ENCODE data around the gene INPP5F. TPM values are rescaled to one million over a fixed set of nuclear protein-coding genes. Genes with fewer than 3 reads are reported as not detected.

The INPP5F gene
- total and polyA plus RNA-seq, 9 of the 15 experiments (the other 6 are each of a cell fraction or from before 2014, with no cell fraction given) = 1.6 to 7.3 (median 6.0) TPM

DNA sequence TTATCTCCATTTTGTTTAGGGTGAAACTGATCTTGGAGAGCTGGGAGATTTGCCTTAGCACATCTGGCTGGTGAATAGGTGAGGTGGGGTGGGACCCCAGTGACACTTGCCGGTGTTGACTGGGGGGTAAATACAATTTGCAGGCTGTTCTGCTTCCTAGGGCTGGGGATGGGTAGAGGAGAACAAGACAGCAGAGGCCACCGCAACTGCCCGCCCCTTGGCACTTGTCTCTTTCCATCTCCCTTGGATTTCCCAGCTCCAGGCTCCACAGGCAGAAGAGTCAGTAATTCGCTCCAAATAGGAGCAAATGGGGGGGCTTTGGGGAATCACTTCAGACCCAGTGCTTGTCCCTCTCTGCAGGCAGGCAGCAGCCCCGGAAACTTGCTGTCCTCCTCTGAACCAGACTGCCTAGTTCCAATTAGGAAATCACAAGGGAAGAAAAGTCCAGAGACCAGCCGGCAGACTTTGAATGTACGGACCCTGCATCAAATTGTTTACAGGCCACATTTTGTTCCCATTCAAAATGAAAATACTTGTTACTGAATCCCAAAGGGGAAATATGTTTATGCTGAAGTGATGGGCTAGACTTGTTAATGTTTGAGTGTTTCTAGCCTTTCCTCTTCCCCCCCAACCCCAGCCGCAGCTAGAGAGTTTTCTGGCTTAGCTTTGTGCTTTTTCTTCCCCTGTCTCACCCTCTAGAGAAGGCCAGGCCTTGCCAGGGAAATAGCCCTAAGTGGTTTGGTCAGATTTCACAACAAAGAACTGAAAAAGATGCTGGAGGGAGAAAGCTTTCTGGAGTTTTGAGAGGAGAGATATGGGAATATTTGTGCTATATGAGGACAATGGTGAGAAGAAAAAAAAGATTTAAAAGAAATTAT lies 10.0 kb upstream of the INPP5F start:
- H3K36me3 ChIP-seq (ENCODE audit: control insufficient read depth, insufficient read depth, low read length) = no peaks in the 10 kb centered on the region
- BruUV-seq (replicated peaks) = no TSS peak

DNA sequence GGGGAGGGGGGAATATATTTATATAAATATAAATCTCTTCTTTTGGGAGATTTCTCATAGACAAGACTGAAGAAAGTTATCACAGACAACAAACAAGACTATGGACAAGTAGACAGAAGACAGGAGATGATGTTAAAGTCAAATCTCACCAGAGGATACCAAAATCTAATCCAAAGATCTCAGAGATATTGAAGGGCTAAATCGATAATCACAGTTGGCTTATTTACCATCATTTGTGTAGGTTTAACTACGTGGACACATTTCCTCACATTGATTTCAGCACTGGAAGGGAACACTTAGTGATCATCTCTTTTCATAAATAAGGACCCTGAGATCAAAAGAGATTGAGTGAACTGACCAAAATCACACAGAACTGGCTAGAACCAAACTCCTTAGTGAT lies 2.7 kb upstream of the INPP5F start:
- H3K27ac ChIP-seq (ENCODE audit: extremely low read depth, low read depth, low read length) = no peak overlapping the region
- intact Hi-C loops (cut with micrococcal nuclease) (no loop called here), in situ Hi-C loops (cut with MboI) (no loop called here)
- H2AFZ ChIP-seq (ENCODE audit: low read depth, low read length) = no peak overlapping the region
- no peaks in the 10 kb centered on the region for H4K20me1 ChIP-seq (replicated peaks; ENCODE audit: control insufficient read depth, insufficient read depth, low read length)
- H3K36me3 ChIP-seq (ENCODE audit: control insufficient read depth, insufficient read depth, low read length) = no peaks in the 10 kb centered on the region
- H3K79me2 ChIP-seq (ENCODE audit: control insufficient read depth, insufficient read depth, low read length) = peaks cover 11% of the 10 kb centered on the region; the same call in 2 of the 3 replicates
- H3K9ac ChIP-seq (ENCODE audit: insufficient read depth in 1 of 2, low read depth in 2 of 2, low read length in 2 of 2) = no peak overlapping the region
- ChIA-PET CTCF (ENCODE audit: low intra/inter-chr PET ratio) (no interaction called here), POLR2A (no interaction called here)
- WGBS (ENCODE audit: insufficient coverage, low coverage, missing lambda C conversion rate) = 24% methylated on average over 2 of the region's 2 CpGs
- H3K27me3 ChIP-seq (ENCODE audit: control insufficient read depth in 2 of 2, insufficient read depth in 2 of 2, low read length in 2 of 2) = no peaks in the 10 kb centered on the region
- H3K4me1 ChIP-seq (replicated peaks in 1 of 2; ENCODE audit: control insufficient read depth in 2 of 2, insufficient read depth in 2 of 2, low read length in 2 of 2) = peaks cover 13 to 18% of the 10 kb centered on the region in 2 experiments
- no peak for DNase-seq (ENCODE audit: extremely low read depth in 1 of 4, low spot score in 3 of 4)
- no peak overlapping the region for H3K4me3 ChIP-seq
- no peak overlapping the region for H3K4me2 ChIP-seq (ENCODE audit: insufficient read depth, low read length)
- no peak for FAIRE-seq
- H3K9me1 ChIP-seq (ENCODE audit: control insufficient read depth, insufficient read depth, low read length) = no peaks in the 10 kb centered on the region
- ATAC-seq = no peak
- no peaks in the 10 kb centered on the region for H3K9me3 ChIP-seq (replicated peaks; ENCODE audit: control insufficient read depth, insufficient read depth, low read depth, low read length)
- BruUV-seq (replicated peaks) = no TSS peak
- no peak for TF ChIP-seq NELFE (IDR thresholded peaks at IDR 0.05; ENCODE audit: insufficient read depth, insufficient read length)
- TF ChIP-seq SRF (CRISPR knock-in tag; IDR thresholded peaks at IDR 0.05) = no peak
- no peak for TF ChIP-seq RBM25 (IDR thresholded peaks at IDR 0.05; ENCODE audit: low read depth, low read length, severe bottlenecking)
- TF ChIP-seq KLF10 (CRISPR knock-in tag; IDR thresholded peaks at IDR 0.05) = no peak
- TF ChIP-seq ZNF184 (CRISPR knock-in tag; IDR thresholded peaks at IDR 0.05) = no peak
- TF ChIP-seq, protein P1, sequence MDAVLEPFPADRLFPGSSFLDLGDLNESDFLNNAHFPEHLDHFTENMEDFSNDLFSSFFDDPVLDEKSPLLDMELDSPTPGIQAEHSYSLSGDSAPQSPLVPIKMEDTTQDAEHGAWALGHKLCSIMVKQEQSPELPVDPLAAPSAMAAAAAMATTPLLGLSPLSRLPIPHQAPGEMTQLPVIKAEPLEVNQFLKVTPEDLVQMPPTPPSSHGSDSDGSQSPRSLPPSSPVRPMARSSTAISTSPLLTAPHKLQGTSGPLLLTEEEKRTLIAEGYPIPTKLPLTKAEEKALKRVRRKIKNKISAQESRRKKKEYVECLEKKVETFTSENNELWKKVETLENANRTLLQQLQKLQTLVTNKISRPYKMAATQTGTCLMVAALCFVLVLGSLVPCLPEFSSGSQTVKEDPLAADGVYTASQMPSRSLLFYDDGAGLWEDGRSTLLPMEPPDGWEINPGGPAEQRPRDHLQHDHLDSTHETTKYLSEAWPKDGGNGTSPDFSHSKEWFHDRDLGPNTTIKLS (IDR thresholded peaks at IDR 0.05; ENCODE audit: borderline replicate concordance, low read depth) = no peak
- no peak for TF ChIP-seq CCNT2 (IDR thresholded peaks at IDR 0.05; ENCODE audit: borderline replicate concordance, extremely low read depth, insufficient read length, low read depth, low read length)
- TF ChIP-seq, protein P2, sequence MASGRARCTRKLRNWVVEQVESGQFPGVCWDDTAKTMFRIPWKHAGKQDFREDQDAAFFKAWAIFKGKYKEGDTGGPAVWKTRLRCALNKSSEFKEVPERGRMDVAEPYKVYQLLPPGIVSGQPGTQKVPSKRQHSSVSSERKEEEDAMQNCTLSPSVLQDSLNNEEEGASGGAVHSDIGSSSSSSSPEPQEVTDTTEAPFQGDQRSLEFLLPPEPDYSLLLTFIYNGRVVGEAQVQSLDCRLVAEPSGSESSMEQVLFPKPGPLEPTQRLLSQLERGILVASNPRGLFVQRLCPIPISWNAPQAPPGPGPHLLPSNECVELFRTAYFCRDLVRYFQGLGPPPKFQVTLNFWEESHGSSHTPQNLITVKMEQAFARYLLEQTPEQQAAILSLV (tag; IDR thresholded peaks at IDR 0.05) = no peak

More for the DNA sequence above, 10.0 kb upstream of the INPP5F start:
- CTCF ChIA-PET (ENCODE audit: low intra/inter-chr PET ratio) = no interaction called here
- H4K20me1 ChIP-seq (replicated peaks; ENCODE audit: control insufficient read depth, insufficient read depth, low read length) = no peaks in the 10 kb centered on the region
- H3K9ac ChIP-seq (ENCODE audit: insufficient read depth in 1 of 2, low read depth in 2 of 2, low read length in 2 of 2) = no peak overlapping the region
- no peak overlapping the region for H2AFZ ChIP-seq (ENCODE audit: low read depth, low read length)
- H3K27me3 ChIP-seq (ENCODE audit: control insufficient read depth in 2 of 2, insufficient read depth in 2 of 2, low read length in 2 of 2) = no peaks in the 10 kb centered on the region
- no peak for DNase-seq (ENCODE audit: extremely low read depth in 1 of 4, low spot score in 3 of 4)
- in situ Hi-C loops (cut with MboI) = no loop called here
- ATAC-seq = no peak
- H3K9me3 ChIP-seq (replicated peaks; ENCODE audit: control insufficient read depth, insufficient read depth, low read depth, low read length) = no peaks in the 10 kb centered on the region
- no peak overlapping the region for H3K4me2 ChIP-seq (ENCODE audit: insufficient read depth, low read length)
- no peaks in the 10 kb centered on the region for H3K79me2 ChIP-seq (ENCODE audit: control insufficient read depth, insufficient read depth, low read length)
- H3K4me3 ChIP-seq = no peak overlapping the region
- intact Hi-C loops (cut with micrococcal nuclease) = no loop called here
- 58% methylated on average over 8 of the region's 8 CpGs for WGBS (ENCODE audit: insufficient coverage, low coverage, missing lambda C conversion rate)
- H3K4me1 ChIP-seq (replicated peaks in 1 of 2; ENCODE audit: control insufficient read depth in 2 of 2, insufficient read depth in 2 of 2, low read length in 2 of 2) = no peaks in the 10 kb centered on the region
- FAIRE-seq = no peak
- no peaks in the 10 kb centered on the region for H3K9me1 ChIP-seq (ENCODE audit: control insufficient read depth, insufficient read depth, low read length)
- H3K27ac ChIP-seq (ENCODE audit: extremely low read depth, low read depth, low read length) = no peak overlapping the region
- POLR2A ChIA-PET = no interaction called here
- TF ChIP-seq LARP7 (IDR thresholded peaks at IDR 0.05) = no peak

Measured in K562 (cell line).